Subcutaneous abdominal adipose tissue (tissue), 5 donors: Measurements from ENCODE around the gene MCF2L2.

Source experiments
- H3K27ac ChIP-seq: one replicate; pipeline ENCODE4 v1.7.0; 2013; ENCODE audit warnings: low read depth, mild to moderate bottlenecking, inconsistent platforms, low read length, moderate library complexity
- H3K27me3 ChIP-seq, 5 donors: one replicate each; pipeline ENCODE4 v1.7.0; 2013; ENCODE audit warnings: low read length in 5 of 5, inconsistent platforms in 1 of 5; ENCODE audit not compliant: control insufficient read depth in 5 of 5, insufficient read depth in 4 of 5
- H3K36me3 ChIP-seq, 5 donors: one replicate each; pipeline ENCODE4 v1.7.0; 2013; ENCODE audit warnings: low read length in 5 of 5; ENCODE audit not compliant: control insufficient read depth in 5 of 5, insufficient read depth in 5 of 5
- H3K4me1 ChIP-seq, 5 donors: one replicate each; pipeline ENCODE4 v1.7.0; 2013; ENCODE audit warnings: low read length in 5 of 5, mild to moderate bottlenecking in 3 of 5, moderate library complexity in 1 of 5; ENCODE audit not compliant: control insufficient read depth in 5 of 5, insufficient read depth in 5 of 5
- H3K4me3 ChIP-seq, 5 donors: one replicate each; pipeline ENCODE4 v1.7.0; 2013; ENCODE audit warnings: low read length in 5 of 5, low read depth in 1 of 5
- H3K9ac ChIP-seq, 5 donors: one replicate each; pipeline ENCODE4 v1.7.0; 2013; ENCODE audit warnings: low read length in 5 of 5, mild to moderate bottlenecking in 4 of 5, moderate library complexity in 3 of 5
- H3K9me3 ChIP-seq, 5 donors: one replicate each; pipeline ENCODE4 v1.7.0; 2013; ENCODE audit warnings: low read length in 5 of 5; ENCODE audit not compliant: control insufficient read depth in 5 of 5
- donor health status: healthy.
- donor health status: healthy.
- donor health status: healthy.
- donor health status: healthy.
- donor health status: healthy.

Gene MCF2L2

DNA sequence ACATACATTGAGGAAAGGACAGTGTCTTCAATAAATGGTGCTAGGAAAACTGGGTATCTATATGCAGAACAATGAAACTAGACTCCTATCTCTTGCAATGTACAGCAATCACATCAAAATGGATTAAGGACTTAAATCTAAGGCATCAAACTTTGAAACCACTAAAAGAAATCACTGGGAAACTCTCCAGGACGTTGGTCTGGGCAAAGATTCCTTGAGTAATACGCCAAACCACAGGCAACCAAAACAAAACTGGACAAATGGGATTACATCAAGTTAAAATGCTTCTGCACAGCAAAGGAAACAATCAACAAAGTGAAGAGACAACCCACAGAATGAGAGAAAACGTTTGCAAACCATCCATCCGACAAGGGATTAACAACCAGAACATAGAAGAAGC lies 280.4 kb downstream of the MCF2L2 start:
- no peaks in the 10 kb centered on the region for H3K9me3 ChIP-seq
- H3K27ac ChIP-seq, result no peak overlapping the region
- peaks cover 0 to 3% (median 0%) of the 10 kb centered on the region in 5 donors for H3K27me3 ChIP-seq
- no peak overlapping the region for H3K4me3 ChIP-seq
- no peaks in the 10 kb centered on the region for H3K4me1 ChIP-seq
- no peak overlapping the region for H3K9ac ChIP-seq
- H3K36me3 ChIP-seq, result no peaks in the 10 kb centered on the region

- Histone ChIP-seq H3K36me3 (no peaks in the 10 kb centered on the region), H3K4me3 (no peak overlapping the region), H3K27me3 (no peaks in the 10 kb centered on the region), H3K9ac (no peak overlapping the region), H3K4me1 (no peaks in the 10 kb centered on the region), H3K27ac (no peak overlapping the region), H3K9me3 (no peaks in the 10 kb centered on the region)
Observed at GRCh38 chr3:183144363-183144762, 284.1 kb downstream of the MCF2L2 start.

DNA sequence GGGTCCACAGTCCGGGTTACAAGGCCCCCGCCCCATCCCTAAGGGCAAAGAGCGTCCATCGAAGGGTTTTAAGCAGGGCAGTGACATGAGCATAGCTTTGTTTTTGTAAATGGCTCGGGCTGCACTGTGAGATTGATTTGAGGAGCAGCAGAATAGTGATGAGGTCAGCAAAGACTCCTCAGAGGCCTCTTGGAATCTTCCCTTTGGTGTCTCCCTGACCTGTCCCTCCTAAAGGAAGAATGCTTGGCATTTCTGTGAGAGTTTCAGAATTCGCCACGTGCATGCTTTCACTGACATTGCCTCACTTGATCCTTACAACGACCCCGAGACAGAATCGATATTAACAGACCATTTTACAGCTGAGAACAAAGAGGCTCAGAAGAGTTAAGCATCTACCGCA lies 286.2 kb downstream of the MCF2L2 start:
- no peaks in the 10 kb centered on the region for H3K9me3 ChIP-seq
- no peak overlapping the region for H3K27ac ChIP-seq
- H3K4me1 ChIP-seq, result no peaks in the 10 kb centered on the region
- no peaks in the 10 kb centered on the region for H3K36me3 ChIP-seq
- peaks cover 0 to 2% (median 0%) of the 10 kb centered on the region in 5 donors for H3K27me3 ChIP-seq
- no peak overlapping the region for H3K4me3 ChIP-seq
- H3K9ac ChIP-seq, result no peak overlapping the region

GRCh38 chr3:183134844-183135243 lies 293.6 kb downstream of the MCF2L2 start:
- Histone ChIP-seq H3K9ac (no peak overlapping the region), H3K4me3 (no peak overlapping the region)

DNA sequence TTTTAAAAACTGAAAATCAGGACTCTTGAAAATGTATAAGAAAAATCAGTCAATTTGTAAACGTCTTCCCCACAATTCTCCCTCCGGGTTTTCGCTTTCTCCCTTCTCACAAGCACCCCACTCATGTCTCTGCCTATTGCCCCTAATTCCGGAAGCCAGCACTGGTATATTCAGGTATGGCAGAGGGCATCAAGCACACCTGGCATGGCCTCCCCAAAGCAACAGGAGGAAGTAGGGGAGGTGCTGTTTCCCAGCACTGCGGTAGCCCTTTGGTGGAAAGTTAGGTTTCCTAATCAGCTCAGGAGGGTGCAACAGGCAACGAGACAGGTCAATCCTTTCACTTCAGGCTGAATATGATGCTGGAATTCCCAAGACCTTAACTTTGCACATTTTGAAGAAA lies 296.0 kb downstream of the MCF2L2 start:
- no peak overlapping the region for H3K27ac ChIP-seq

More at GRCh38 chr3:183134844-183135243, 293.6 kb downstream of the MCF2L2 start:
- Histone ChIP-seq H3K36me3 (no peaks in the 10 kb centered on the region), H3K4me1 (peaks cover 0 to 12% (median 5%) of the 10 kb centered on the region in 5 donors), H3K27me3 (peaks cover 0 to 7% (median 3%) of the 10 kb centered on the region in 5 donors), H3K9me3 (peaks cover 0 to 2% (median under 1%) of the 10 kb centered on the region in 5 donors), H3K27ac (no peak overlapping the region)

GRCh38 chr3:183131735-183132134 lies 296.7 kb downstream of the MCF2L2 start:
- peaks cover 0 to 7% (median 3%) of the 10 kb centered on the region in 5 donors for H3K27me3 ChIP-seq
- peaks cover 2 to 14% (median 9%) of the 10 kb centered on the region in 5 donors for H3K9me3 ChIP-seq
- H3K9ac ChIP-seq, result no peak overlapping the region
- H3K36me3 ChIP-seq, result no peaks in the 10 kb centered on the region
- no peak overlapping the region for H3K27ac ChIP-seq
- H3K4me1 ChIP-seq, result peaks cover 0 to 12% (median 5%) of the 10 kb centered on the region in 5 donors
- H3K4me3 ChIP-seq, result no peak overlapping the region

More for the DNA sequence above, 296.0 kb downstream of the MCF2L2 start:
- no peaks in the 10 kb centered on the region for H3K36me3 ChIP-seq
- H3K4me1 ChIP-seq, result peaks cover 0 to 12% (median 5%) of the 10 kb centered on the region in 5 donors
- H3K9me3 ChIP-seq, result peaks cover 2 to 14% (median 9%) of the 10 kb centered on the region in 5 donors
- H3K4me3 ChIP-seq, result no peak overlapping the region
- no peak overlapping the region for H3K9ac ChIP-seq
- peaks cover 0 to 7% (median 3%) of the 10 kb centered on the region in 5 donors for H3K27me3 ChIP-seq

DNA sequence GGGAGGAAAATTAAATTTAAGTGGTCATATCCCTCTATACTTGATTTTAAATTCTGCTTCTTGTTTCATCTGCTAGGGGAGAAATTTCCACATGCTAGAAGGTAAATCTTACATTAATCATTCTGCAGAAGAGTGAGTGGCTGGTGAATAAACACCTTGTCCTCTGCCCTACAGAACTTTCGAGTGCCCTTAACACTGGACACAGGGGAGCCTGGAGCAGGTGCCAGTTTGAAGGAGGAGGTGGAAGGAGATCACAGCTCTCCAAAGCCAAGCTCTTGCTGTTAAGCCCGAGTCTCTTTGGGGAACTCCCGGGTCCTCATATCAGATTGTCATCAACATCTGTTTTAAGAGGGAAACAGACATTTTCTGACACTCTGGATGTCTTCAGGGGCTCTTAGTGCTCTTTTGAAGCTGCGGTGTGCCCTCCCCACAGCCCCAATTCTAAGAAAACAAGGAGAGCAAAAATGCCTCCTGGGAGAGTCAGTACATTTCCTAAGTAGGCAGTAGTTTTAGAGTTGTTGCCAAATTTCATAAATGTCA lies 297.2 kb downstream of the MCF2L2 start:
- Histone ChIP-seq H3K9ac (no peak overlapping the region), H3K36me3 (no peaks in the 10 kb centered on the region), H3K27ac (no peak overlapping the region), H3K27me3 (peaks cover 0 to 7% (median 0%) of the 10 kb centered on the region in 5 donors), H3K9me3 (peaks cover 2 to 14% (median 9%) of the 10 kb centered on the region in 5 donors), H3K4me1 (peaks cover 0 to 12% (median 5%) of the 10 kb centered on the region in 5 donors), H3K4me3 (no peak overlapping the region)

GRCh38 chr3:183129243-183129642 lies 299.2 kb downstream of the MCF2L2 start:
- Histone ChIP-seq H3K9ac (no peak overlapping the region), H3K9me3 (peaks cover 2 to 14% (median 9%) of the 10 kb centered on the region in 5 donors), H3K4me3 (no peak overlapping the region), H3K27me3 (no peaks in the 10 kb centered on the region), H3K27ac (no peak overlapping the region), H3K36me3 (no peaks in the 10 kb centered on the region), H3K4me1 (peaks cover 0 to 12% (median 5%) of the 10 kb centered on the region in 5 donors)

DNA sequence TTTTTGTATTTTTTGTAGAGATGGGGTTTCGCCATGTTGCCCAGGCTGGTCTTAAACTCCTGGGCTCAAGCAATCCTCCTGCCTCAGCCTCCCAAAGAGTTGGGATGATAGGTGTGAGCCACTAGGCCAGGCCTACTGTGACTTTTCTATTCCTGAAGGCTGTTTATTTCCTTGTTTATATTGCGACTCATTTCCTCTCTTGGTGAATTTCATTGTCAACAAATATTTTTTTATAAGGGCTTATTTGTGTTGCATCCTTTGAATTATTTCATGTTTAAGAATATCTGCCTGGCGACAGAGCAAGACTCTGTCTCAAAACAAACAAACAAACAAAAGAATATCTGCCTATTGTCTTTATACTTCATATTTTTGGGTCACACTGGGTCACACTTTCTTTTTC lies 299.7 kb downstream of the MCF2L2 start:
- Histone ChIP-seq H3K9ac (no peak overlapping the region), H3K4me1 (peaks cover 0 to 12% (median 5%) of the 10 kb centered on the region in 5 donors), H3K9me3 (peaks cover 2 to 14% (median 9%) of the 10 kb centered on the region in 5 donors), H3K27ac (no peak overlapping the region), H3K4me3 (no peak overlapping the region), H3K27me3 (no peaks in the 10 kb centered on the region), H3K36me3 (no peaks in the 10 kb centered on the region)
